SIG-M5 treated with dmso at 0.1 percent for 504 hours (cell line): ENCODE results near the gene BATF.

Experiments
- DNase-seq: peaks from one replicate; lab custom pipeline; 2025; ENCODE audit not compliant: unreplicated experiment; lab: John Stamatoyannopoulos, UW

BATF gene

DNA sequence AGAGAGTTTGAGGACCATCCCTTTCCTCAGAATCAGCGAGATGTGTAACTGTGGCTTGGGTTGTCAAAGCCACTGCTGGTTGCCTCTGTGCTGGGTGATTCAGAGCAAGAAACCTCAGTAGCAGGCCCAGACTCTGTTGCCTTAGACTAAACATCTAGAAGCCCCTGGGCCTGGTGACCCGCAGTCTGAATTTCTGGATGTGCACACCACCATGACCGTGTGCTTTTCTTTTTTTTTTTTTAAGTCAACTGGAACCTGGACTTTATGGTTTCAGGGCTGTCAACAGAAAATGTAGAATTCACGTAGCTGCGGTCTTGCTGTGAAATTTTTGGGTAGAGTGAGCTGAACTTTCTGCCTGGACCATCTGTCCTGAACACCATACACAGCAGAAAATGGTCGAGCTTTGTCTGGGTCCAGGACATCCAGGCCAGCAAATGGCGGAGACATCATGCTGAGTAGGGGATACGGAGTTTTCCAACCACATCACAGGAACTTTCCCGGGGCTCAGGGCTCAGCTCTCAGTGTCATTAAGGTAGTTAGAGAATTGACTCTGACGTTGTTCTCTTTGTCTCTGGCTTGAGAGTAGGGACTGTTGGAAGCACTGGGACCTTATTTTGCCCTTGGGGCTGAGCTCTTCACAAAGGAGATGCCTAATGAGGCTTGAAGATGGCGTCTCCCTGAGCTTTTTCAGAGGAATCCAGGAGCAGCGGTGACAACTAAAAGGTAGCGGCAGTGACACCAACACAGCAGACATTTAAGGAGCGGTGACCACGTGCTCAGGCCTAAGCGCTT, 23.0 kb upstream of the BATF start:
- no peak for DNase-seq

DNA sequence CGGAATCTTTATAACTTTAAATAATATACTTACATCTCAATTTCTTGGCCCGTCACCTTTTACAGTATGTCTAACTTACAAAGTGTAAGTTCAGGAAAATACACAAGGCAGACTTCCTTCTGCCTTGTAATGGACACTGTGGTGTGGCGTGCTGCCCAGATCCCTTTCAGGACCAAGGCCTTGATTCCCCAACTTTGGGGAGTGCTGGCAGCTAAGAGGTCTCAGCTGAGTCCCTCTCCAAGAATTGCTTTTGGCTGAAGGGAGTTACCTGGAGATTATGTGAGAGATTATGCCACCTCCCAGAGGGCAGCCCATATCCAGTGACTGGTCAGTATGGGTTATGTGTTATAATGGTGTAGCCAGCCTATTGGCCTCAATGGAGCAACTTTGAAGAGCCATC, 21.2 kb upstream of the BATF start:
- DNase-seq: no peak

DNA sequence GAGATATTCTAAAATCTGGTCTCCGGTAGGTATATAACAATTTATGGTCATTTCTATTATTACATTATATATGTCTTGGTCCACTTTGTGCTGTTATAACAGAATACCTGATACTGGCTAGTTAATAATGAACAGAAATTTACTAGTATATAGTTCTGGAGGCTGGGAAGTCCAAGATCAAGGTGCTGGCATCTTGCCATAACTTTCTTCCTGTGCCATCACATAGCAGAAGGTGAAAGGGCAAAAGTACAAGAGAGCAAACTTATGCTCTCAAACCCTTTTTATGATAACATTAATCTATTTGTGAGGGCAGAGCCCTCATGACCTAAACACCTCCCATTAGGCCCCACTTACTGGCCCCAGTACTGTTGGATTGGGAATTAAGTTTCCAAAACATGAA, 17.9 kb upstream of the BATF start:
- DNase-seq: no peak

DNA sequence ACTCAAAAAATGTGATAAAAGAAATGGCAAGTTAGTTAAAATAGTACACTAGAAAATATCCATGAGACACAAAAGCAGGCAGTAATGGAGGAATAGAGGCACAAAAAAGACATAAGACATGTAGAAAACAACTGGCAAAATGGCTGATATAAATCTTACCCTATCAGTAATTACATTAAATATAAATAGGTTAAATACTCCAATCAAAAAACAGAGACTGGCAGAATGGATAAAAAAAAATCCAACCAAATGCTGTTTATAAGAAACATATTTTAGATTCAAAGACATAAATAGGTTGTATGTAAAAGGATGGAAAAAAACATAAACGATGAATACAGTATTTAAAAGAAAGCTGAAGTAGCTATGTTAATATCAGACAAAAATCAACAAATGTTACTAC, 15.3 kb upstream of the BATF start:
- no peak for DNase-seq

- DNase-seq: no peak
Measured at GRCh38 chr14:75510547-75510946, 11.7 kb upstream of the BATF start.

GRCh38 chr14:75511201-75511600, 11.1 kb upstream of the BATF start:
- DNase-seq: no peak

GRCh38 chr14:75513911-75514672, 8.2 kb upstream of the BATF start:
- no peak for DNase-seq

DNA sequence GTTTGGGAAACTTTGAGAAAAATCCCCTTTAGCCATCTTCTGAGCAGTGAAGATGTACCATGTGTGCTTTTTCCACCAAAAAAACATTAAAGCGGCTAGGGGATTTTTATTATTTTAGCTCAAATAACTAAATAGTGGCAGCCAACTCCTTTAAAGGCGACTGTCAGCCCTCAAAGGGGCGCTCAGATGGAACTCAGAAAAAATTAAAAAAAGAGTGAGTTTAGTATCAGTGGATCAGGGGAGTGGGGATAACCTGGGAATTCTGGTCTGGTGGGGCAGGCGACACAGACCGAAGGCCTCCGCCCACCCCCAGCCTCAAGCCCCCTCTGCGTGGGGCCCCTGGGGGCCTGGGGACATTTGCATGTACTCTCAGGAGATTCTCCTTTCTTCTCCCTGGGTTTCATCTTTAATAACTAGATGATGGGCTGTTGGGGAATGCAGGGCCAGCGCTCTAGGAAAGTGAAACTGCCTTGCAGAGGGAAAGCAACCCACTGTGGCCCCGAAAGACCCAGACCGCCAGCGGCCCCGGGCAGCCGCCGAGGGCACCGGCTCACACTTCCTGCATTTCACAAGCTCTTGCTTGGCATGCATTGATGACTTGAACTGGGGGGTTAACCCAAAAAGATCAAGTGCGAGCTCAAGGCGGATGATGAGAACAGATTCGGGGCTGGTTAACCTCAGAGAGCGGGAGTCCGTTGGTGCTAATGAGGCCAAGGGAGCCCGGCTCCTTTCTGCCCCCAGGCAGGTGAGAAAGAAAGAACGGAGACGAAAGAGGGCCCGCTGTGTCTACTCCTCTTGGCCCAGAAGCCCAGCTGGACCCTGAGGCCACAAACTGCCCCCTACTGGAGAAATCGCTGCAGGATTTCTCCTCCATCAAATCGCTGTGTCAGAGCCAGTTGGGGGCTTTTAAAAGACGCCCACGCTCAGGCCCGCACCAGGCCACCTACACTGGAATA, 7.3 kb upstream of the BATF start:
- DNase-seq: peak; percentile 44

GRCh38 chr14:75515629-75515996, 6.7 kb upstream of the BATF start:
- peak; percentile 63 for DNase-seq

DNA sequence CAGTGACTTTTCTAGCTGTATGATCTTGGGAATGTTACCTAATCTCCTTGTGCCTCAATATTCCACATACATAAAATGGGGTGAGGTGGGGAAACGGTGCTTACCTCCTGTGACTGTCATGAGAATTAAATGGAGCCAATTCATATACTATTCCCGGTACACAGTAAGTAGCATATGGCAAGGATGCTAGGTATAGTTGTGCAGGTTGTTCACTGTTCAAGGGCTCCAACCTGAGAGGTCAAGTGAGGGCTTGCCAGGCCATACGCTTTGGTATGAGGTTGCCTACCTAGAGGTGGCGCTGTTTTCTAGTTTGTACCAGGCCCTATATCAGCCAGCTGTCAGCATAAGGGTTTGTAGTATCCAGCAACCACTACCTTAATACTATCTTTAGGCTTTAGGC, 3.6 kb upstream of the BATF start:
- DNase-seq: no peak

GRCh38 chr14:75519394-75519793, 2.9 kb upstream of the BATF start:
- DNase-seq: no peak

DNA sequence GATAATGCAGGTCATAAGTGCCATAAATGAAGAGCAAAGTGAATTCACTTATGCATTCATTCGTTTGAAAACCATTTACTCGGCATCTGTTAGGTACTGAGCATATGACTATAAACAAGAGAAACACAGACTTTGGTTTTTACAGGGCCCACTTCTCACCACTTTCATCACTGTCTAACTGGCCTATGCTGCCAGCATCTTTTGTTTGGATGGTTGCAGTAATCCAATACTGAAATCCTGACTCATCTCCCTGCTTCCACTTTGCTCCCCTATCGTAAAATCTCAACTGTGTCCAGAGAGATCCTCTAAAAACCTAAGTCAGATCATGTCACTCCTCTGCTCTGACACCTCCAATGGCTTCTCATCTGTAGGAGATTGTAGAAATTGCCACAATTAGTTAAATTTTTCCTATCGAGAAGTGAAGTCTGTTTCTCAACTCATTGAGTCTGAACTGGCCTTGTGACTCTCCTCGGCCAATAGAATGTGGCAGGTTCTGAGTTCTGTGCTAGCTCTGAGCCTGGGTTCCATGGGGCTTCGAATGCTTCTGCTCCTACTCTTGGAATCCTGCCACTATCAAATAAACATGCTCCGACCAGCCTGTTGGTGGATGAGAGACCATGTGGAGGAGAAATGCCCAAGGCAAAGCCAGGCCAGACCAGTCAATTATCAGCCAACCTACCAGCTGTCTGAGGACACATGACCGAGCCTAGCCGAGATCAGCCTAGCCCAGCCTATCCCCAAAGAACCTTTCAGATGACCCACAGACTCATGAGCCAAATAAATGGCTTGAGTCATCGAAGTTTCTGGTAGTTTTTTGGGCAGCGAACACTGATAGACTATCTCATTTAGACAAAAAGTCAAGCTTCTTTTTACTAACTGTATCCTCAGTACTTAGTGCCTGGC, 2.2 kb upstream of the BATF start:
- no peak for DNase-seq

DNA sequence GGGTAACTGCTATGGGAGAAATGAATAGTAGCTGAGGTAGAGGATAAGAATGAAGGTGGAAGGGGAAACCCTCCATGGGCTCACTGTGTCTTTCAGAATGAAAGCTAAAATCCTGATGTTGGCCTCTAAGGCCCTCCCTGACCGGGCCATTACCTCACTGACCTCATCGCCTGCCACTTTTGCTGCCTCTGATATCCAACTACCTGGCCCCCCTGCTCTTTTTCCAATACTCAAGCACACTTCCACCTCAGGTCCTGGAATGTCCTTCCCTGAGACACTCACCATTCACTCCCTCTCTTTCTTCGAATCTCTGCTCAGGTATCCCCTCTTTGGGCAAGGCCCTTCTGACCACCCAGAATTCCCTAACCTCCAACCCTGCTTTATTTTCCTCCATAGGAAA, 1.4 kb upstream of the BATF start:
- DNase-seq: no peak

DNA sequence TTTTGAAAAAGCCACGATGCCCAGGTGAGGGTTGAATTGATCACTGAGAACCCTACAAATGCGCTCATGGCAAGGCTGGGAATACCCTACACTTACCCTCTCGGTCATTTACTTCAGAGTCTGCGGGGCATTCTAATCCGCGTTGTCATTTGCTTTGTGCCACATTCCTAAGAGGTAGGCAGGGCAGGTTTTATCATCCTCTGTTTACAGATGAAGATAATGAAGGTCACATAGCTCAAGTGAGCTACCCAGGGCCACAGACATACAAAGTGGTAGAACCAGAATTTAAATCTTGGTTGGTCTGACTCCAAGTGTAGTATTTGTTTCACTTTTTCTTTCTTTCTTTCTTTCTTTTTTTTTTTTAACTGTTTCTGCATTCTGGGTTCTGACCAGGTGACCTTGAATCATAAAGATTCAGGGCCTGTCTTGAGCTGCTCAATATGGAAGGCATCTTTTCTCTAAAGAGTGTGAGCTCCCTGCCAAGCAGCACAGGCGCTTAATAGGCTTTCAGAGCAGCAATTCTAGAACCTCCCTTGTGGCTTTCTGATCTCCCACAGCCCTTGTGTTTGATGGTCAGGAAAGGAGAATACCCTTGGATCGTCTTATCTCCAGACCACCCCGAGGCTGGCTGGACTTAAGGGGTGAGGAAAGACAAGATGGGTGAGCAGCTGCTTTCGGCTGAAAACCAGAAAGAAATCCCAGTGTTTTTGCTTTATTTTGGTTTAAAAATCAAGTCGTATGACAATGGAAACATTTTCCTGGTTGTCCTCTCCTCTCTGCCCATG, 662 bp upstream of the BATF start:
- peak; percentile 57 for DNase-seq

- no peak for DNase-seq
Measured at GRCh38 chr14:75522983-75523318, 682 bp downstream of the BATF start.

- no peak for DNase-seq
Measured at GRCh38 chr14:75523771-75524171, 1.5 kb downstream of the BATF start.

GRCh38 chr14:75525969-75526368, 3.7 kb downstream of the BATF start:
- no peak for DNase-seq

- DNase-seq: no peak
Measured at GRCh38 chr14:75527449-75528163, 5.3 kb downstream of the BATF start.

- DNase-seq: no peak
Measured at GRCh38 chr14:75531256-75531655, 9.0 kb downstream of the BATF start.
